HL-60/S4 (cell line): ENCODE measurements around the gene CXXC5.
"Not testable (repeated sequence)": the region's sequence is repeated elsewhere in the genome, so short reads cannot be mapped to it uniquely, and the experiment has no call there.

Experiments used
- in situ Hi-C: fragments of 300-500 bp; cut with MboI; formaldehyde crosslinking; loops from 2 replicates; pipeline ENCODE4 v1.14.3; 2022; ENCODE audit warnings: low sequenced_read_pairs

The CXXC5 gene

GRCh38 chr5:139648205-139649081, at the start of gene CXXC5:
Gene CXXC5 (plus strand): TSS chr5:139648349. CDS start chr5:139680524, 32,175 bp downstream.
- in situ Hi-C loops, result loop anchor here (10.0 kb wide), 1 partner anchor 116 kb away; no protein-coding TSS in a partner anchor

GRCh38 chr5:139598601-139598965, 49.6 kb upstream of the CXXC5 start:
- in situ Hi-C loops, result not testable (repeated sequence)

- in situ Hi-C loops, result no loop called here
These were observed 47.7 kb upstream of the CXXC5 start for GRCh38 chr5:139600336-139600949.

GRCh38 chr5:139601429-139601828, 46.7 kb upstream of the CXXC5 start:
- in situ Hi-C loops, result no loop called here

GRCh38 chr5:139601948-139602347, 46.2 kb upstream of the CXXC5 start:
- in situ Hi-C loops, result not testable (repeated sequence)

GRCh38 chr5:139605887-139606286, 42.3 kb upstream of the CXXC5 start:
- in situ Hi-C loops, result no loop called here

GRCh38 chr5:139611703-139612584, 36.2 kb upstream of the CXXC5 start:
- in situ Hi-C loops, result no loop called here

GRCh38 chr5:139619861-139620260, 28.3 kb upstream of the CXXC5 start:
- in situ Hi-C loops, result no loop called here

- in situ Hi-C loops, result not testable (repeated sequence)
These were observed 22.8 kb upstream of the CXXC5 start for GRCh38 chr5:139625398-139625797.

- in situ Hi-C loops, result no loop called here
These were observed 17.3 kb upstream of the CXXC5 start for GRCh38 chr5:139630855-139631254.

GRCh38 chr5:139631520-139632165, 16.5 kb upstream of the CXXC5 start:
- in situ Hi-C loops, result no loop called here

- in situ Hi-C loops, result no loop called here
These were observed 14.7 kb upstream of the CXXC5 start for GRCh38 chr5:139633295-139634027.

- in situ Hi-C loops, result no loop called here
These were observed 14.2 kb upstream of the CXXC5 start for GRCh38 chr5:139634028-139634325.

GRCh38 chr5:139634541-139634940, 13.6 kb upstream of the CXXC5 start:
- in situ Hi-C loops, result no loop called here

GRCh38 chr5:139635191-139635590, 13.0 kb upstream of the CXXC5 start:
- in situ Hi-C loops, result no loop called here

- in situ Hi-C loops, result no loop called here
These were observed 12.4 kb upstream of the CXXC5 start for GRCh38 chr5:139635606-139636206.

GRCh38 chr5:139636207-139636792, 11.8 kb upstream of the CXXC5 start:
- in situ Hi-C loops, result no loop called here

GRCh38 chr5:139636975-139637408, 11.2 kb upstream of the CXXC5 start:
- in situ Hi-C loops, result no loop called here

GRCh38 chr5:139637438-139638089, 10.6 kb upstream of the CXXC5 start:
- in situ Hi-C loops, result no loop called here
